GM18505 (cell line): Measurements from ENCODE around the gene MOSPD3.

Source experiments
- ATAC-seq: cut with Tn5 transposase; IDR thresholded peaks from one replicate; pipeline ENCODE4 v1.9.1; 2021; ENCODE audit not compliant: unreplicated experiment
- POLR2A ChIP-seq: IDR thresholded peaks from 4 replicates; pipeline ENCODE4 v1.6.1; 2011; ENCODE audit warnings: borderline replicate concordance; ENCODE audit not compliant: insufficient read depth, insufficient read length; ENCODE audit errors: extremely low read depth

The MOSPD3 gene

DNA sequence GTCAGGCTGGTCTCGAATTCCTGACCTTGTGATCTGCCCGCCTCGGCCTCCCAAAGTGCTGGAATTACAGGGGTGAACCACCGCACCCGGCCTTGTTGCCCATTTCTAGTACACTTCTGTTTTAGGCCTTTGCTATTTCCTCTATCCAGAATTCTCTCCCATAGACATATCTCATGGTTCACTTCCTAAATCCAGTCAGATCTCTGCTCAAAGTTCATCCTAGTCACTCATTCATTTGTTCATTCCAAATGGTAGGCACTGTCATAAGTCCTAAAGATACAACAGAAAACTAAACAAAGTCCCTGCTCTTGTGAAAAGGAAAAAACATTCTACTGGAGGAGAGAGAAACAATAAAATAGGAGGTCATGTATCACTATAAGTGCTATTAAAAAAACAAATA, 2.4 kb upstream of the MOSPD3 start:
- no peak for ATAC-seq
- no peak for TF ChIP-seq POLR2A

GRCh38 chr7:100612730-100613390, 520 bp downstream of the MOSPD3 start:
- ATAC-seq = no peak
- TF ChIP-seq POLR2A = no peak

DNA sequence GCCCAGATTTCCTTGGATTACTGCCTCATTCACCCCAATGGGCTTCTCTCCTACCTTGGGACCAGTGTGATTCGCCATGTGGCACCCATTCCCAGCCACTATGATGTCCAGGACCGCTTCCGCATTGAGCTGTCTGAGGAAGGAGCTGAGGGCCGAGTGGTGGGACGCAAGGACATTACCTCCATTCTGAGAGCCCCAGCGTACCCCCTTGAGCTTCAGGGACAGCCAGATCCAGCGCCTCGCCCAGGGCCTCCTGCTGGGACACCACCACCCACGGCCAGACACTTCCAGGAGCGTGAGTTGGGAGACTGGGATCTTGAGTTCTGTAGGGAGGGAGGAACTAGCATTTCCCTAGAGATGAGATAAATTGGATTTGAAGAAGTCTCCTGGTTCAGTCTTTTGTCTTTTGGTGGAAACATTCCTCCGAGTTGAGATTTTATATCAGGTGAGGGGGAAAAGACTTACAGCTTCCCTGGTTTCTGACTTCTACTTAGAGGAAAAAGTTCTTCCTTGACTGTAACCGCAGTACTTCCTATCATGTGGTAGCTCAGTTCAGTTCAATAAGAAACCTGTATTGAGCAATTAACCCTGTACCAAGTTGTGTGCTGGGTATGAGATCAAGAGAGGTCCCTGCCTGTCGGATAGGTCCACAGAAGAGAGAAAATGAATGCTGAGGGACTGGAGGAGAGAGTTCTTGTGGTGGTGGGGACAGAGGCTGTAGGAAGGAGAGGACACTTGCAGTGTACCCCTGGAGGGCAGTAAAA, 1.3 kb downstream of the MOSPD3 start:
- no peak for TF ChIP-seq POLR2A
- ATAC-seq = no peak

DNA sequence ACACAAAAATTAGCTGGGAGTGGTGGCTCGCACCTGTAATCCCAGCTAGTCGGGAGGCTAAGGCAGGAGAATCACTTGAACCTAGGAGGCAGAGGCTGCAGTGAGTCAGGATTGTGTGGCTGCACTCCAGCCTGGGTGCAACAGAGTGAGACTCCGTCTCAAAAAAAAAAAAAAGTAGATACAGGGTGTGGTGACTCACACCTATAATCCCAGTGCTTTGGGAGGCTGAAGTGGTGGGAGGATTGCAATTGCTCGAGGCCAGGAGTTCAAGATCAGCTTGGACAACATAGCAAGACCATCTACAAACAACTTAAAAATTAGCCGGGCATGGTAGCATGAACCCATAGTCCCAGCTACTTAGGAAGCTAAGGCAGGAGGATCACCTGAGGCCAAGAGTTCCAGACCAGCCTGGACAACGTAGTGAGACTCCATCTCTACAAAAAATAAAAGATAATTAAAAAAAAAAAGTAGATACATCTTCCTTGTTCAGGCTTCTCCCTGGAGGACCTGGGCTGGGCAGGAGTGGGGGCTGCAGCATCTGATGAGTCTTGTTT, 2.0 kb downstream of the MOSPD3 start:
- no peak for TF ChIP-seq POLR2A
- ATAC-seq = no peak

GRCh38 chr7:100620239-100620638, 7.9 kb downstream of the MOSPD3 start:
- TF ChIP-seq POLR2A = no peak

DNA sequence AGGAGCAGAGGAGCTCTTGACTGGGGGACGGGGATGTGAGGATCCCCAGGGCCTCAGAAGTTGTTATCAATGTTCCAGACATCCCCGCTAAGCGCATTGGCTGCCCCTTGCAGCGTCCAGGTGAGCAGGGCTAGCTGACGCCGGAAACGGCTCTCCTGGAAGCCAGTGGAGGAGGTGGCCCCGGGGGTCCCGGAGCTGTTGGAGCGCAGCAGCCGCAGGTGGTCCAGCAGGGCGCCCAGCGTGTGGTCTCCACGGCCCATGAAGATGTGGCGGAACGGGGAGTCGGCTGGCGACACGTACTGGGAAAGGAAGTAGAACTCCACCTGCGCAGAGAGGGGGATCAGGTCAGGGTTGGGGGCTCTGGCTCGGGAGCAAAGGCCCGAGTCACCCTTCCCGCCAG, 8.5 kb downstream of the MOSPD3 start:
- TF ChIP-seq POLR2A = no peak

More at GRCh38 chr7:100620239-100620638, 7.9 kb downstream of the MOSPD3 start:
- ATAC-seq = no peak

GRCh38 chr7:100621554-100621953, 9.2 kb downstream of the MOSPD3 start:
- ATAC-seq = no peak
- TF ChIP-seq POLR2A = no peak

More for the DNA sequence above, 8.5 kb downstream of the MOSPD3 start:
- ATAC-seq = no peak

GRCh38 chr7:100623951-100624824, 11.8 kb downstream of the MOSPD3 start:
- ATAC-seq = no peak
- TF ChIP-seq POLR2A = no peak

GRCh38 chr7:100626055-100626454, 13.7 kb downstream of the MOSPD3 start:
- TF ChIP-seq POLR2A = no peak
- ATAC-seq = no peak

- TF ChIP-seq POLR2A = peak; percentile 58
- ATAC-seq = peak; percentile 68
These were observed 14.3 kb downstream of the MOSPD3 start for GRCh38 chr7:100626530-100627237.

GRCh38 chr7:100627238-100627549, 14.9 kb downstream of the MOSPD3 start:
- no peak for ATAC-seq
- TF ChIP-seq POLR2A = no peak

GRCh38 chr7:100629117-100629716, 16.9 kb downstream of the MOSPD3 start:
- no peak for ATAC-seq

More at GRCh38 chr7:100629117-100629716, 16.9 kb downstream of the MOSPD3 start:
- no peak for TF ChIP-seq POLR2A
